GM21786 (cell line): ENCODE results near the gene DIP2C.
A peak's percentile ranks its signal among the peaks of the same experiment; 100 is the strongest.

ENCODE experiments used
- ATAC-seq: cut with Tn5 transposase; IDR thresholded peaks from one replicate; pipeline ENCODE4 v1.9.1; 2021; ENCODE audit not compliant: unreplicated experiment

DIP2C gene

DNA sequence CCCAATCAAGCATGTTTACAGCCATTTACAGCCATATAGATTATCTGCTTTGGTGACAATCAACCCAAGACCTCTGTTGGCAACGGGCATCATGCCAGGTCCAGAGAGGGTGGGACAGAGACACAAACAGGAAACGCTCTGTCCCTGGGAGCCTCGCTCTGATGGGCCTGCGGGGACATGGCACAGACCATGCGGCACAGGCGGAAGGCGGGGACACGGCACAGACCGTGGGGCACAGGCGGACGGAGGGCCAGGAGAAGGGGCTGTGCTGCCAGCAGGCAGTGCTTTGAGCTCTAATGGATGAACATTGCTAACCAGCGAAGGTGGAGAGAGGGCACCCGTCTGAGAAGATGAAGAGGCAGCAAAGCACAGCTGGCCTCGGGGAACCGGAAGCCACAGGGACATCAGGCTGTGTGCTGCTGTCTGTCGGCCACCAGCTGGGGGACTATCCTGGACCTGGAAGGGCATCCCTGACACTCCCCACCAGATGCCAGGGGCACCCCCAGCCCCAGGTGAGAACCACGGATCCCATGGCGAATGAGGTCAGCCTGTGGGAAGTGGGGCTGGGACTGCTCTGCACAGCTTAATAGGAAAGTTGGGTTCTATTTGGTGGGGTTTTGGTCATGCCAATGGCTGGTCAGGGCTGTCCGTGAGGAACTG lies 61.0 kb downstream of the DIP2C start:
- no peak for ATAC-seq

DNA sequence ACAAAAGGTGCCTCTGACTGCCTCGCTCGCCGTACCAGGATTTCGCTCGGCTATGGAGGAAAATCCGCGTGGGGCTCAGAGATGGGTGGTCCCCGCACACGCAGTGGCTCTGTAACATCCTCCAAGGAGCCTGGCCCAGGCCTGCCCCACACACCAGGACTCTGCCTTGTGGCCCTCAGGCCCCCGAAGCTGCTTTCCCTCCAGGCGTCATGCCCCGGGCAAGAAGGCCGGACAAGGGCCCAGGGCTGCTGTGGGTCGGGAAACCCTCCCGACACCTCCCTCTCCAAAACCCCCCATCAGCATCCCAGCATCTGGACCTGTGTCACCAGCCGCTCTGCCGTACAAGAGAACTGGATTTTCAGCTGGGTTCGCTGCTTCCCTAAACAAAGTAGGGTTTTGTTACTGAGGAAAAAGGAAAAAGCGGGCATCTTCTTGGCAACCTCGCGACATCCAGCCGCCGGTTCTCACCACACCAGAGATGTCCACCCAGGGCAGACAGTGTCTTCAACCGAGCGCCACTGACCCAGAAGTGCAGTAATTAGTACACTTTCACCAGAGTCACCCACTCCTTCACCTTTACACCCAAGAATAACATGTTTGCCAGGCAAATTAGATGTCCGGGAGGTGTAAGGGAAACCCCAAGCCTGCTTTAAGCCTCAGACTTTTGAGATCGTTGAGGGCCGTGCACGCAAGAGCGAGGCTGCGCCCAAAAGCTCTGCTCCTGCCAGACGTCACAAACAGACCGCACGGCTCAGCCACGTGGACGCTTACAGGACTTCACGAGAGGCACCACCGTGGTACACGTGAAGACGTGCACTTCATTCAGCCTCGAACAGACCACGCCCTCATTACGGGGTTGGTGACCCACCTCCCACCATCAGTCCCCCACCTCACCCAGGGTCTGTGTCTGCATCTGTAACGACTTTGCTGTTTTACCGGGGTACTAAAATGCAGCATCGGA lies 62.2 kb downstream of the DIP2C start:
- no peak for ATAC-seq

DNA sequence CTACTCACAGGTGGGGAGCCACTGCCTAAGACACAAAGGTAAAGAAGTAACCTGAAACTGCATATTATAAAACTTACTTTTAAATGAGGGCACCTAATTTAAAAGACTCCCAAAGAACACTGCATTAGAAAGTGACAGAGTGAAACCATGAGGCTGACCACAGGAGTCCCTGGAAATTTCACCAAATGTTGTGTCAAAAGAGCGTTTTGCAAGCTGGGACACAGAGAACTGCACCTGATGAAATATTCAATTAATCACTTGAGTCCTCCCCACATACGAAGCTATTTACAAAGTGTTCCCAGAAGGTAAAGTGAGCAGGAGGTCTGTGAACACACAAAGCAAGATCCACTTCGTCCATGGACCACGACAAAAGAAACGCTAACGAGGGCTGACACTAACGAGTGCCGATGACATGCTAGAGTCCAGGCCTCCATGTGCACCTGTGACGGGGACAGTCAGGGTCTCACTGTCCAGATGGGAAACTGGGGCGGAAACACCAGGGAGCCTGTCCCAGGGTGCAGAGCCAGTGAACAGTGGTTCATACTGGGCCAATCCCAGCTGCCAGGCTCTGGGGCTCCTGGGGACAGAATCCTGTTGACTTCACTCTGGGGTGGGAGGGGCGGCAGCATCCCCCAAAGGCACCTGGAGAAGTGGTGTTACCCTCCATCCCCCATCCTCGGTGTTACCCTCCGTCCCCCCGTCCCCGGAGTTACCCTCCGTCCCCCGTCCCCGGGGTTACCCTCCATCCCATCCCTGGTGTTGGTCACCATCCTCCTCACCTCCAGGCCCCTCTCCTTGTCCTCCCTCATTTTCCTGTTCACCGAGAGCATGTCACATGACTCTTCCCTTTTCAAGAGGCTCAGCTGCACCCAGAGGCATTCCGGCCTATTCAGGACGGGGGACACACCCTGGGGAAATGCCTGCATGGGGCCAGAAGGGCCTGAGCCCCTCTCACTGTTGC lies 63.4 kb downstream of the DIP2C start:
- no peak for ATAC-seq

DNA sequence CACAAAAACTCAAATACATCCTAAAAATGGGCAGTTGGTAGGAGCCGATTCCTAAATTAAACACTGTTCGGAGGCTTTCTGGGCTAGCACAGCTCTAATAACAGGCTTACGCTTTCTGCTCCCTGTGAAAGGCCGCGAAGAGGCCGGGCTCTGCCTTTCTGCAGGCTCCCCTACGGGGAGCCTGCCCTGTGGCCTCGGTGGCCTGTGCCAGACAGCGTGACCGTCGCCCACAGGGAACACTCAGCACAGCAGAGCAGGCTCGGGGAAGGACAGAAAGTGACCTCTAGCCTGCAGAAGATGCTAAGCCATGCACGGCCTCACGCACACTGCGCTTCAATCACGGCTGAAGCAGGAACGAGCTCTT lies 64.2 kb downstream of the DIP2C start:
- peak; percentile 8 for ATAC-seq

DNA sequence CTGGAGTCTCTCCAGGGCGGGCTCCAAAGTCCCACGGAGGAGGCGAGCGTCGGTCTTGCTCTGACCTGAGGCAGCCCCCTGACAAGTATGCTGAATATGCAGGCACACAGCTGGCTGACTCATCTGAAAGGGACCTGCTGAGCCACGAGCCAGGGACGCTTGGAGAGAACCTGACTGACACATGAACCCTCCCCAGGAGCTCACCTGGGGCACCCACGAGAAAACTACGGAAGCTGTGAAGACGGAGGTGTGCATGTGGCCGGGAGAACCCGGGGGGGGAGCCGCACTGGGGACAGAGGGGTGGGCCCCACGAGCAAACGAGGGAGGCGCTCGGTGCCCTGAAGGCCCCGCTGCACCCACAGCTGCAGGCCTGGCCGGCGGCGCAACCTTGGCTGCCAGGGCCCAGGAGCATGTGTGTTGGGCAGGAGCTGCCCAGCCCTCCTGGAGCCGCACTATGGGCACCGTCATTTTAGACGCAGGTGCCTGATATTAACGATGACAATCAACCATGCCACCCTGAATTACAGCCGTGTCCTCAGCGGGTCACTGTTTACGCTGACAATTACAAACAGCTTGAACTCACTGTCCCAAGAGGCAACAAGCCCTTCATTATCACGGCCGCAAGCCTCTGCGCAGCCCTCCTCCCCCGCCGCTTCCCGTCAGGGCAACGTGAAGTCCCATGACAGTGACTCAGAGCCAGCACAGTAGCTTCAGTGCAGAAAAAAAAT lies 64.7 kb downstream of the DIP2C start:
- peak; percentile 64 for ATAC-seq

DNA sequence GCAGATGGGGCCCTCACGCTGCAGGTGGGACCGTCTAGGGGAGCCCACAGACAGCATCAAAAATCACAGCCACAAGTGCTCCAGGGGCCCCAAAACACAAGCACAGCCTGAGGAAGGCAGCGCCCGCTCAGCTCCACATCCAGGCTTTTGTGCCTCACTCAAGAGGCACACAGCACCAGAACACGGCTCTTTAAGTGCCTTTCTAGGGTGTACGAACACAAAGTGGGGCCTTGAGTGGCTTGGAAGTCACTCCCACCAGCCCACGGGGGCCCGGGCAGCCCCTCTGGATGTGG lies 65.2 kb downstream of the DIP2C start:
- ATAC-seq: no peak

DNA sequence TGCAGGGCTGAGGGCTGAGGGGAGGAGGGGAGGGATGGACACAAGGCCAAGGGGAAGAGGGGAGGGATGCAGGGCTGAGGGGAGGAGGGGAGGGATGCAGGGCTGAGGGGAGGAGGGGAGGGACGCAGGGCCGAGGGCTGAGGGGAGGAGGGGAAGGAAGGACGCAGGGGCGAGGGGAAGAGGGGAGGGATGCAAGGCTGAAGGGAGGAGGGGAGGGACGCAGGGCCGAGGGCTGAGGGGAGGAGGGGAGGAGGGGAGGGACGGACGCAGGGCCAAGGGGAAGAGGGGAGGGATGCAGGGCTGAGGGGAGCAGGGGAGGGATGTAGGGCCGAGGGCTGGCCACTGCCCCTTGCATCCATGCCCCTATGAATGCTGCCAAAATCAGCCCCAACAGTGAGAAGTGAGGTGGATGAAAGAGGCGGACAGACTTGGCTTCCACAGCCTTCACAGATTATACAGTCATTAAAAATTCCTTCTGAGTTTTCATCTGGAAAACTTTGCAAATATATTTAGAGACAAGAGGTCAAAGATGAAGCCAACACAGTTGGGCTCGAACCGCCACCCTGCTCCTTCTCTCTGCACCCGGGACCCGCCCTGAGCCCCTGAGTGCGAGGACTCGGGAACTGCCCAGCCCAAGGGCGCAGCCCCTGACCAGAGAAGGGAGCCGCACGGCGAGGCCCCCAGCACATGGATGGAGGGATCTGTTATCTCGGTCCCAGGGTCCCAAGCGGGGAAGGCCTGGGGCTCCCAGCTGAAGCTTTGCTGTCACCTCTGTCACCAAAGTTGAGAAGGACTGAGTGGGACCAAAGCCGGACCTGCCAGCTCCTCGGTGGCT lies 65.8 kb downstream of the DIP2C start:
- ATAC-seq: no peak

DNA sequence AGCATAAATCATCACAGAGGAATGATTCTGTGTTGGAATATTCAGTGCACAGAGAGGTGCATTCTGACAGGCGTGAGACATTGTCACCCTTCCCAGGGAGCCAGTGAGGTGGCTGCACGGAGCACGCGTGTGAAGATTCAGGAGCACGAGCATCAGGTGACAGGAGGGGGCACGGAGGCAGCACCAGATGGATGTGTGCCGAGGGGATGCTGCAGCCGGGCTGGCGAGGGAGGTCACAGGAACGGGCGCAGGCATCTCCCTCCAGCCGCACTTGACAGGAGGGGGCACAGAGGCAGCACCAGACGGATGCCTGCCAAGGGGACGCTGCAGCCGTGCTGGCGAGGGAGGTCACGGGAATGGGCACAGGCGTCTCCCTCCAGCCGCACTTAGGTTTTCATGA lies 66.5 kb downstream of the DIP2C start:
- no peak for ATAC-seq

DNA sequence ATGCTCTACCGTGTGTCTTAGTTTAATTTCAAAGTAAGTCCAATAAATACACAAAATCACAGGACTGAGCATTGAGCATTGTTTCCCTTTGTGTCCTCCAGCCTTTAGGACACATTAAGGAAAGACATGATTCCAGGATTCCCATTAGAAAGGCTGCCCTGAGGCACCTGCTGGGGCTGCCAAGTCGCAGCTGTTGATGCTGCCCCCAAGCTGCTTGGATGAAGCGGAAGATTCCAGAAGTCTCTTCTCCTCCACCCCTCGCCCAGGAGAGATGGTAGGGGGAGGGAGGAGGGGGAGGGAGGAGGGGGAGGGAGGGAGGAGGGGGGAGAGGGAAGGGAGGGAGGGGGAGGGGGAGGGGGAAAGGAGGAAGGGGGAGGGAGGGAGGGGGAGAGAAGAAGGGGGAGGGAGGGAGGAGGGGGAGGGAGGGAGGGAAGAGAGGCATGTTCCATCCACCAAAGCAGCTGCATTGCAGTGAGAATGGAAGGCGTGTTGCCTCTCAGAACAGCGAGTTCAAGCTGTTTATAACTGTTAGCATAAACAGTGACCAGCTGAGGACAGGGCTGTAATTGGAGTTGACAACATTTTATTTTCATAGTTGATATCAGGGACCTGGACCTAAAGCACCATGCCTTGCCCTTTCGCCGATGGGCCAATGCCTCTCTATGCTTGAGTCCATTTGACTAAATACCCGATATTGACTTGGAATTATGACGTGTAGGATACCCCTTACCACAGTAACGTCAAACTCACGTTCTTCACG lies 67.3 kb downstream of the DIP2C start:
- no peak for ATAC-seq

DNA sequence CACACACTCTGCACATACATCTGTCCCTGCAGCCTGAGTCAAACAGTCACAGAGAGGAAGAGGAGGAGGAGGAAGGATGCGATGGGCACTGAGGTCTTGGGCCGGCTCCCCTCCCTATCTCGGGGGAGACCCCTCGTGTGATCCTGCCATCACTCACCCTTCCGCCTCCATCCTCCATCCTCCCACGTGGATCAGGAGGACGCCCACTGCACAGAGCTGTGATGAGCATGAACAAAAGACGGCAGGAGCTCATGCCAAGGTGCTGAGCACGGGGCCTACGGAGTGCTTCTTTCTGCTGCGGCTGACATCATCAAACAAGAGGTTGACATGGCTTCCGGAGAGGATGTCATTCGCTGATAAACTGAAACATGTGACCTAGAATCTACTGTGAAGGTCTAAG lies 68.0 kb downstream of the DIP2C start:
- ATAC-seq: no peak

DNA sequence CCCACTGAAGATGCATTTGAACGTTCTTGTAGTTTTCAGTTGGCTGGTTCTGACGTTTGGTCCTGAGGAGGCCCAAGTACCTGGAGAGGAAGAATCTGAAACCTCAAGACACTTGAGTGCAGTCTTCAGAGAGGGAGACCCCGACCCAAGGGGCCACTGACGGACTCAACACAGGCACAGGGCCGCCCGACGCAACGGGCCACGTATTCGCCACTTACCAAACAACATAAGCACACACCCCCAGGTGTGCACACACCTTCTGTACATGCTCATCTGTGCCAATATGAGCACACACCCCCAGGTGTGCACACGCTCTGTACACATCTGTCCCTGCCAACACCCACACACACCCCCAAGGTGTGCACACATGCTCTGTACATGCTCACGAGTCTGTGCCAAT lies 68.5 kb downstream of the DIP2C start:
- ATAC-seq: no peak

DNA sequence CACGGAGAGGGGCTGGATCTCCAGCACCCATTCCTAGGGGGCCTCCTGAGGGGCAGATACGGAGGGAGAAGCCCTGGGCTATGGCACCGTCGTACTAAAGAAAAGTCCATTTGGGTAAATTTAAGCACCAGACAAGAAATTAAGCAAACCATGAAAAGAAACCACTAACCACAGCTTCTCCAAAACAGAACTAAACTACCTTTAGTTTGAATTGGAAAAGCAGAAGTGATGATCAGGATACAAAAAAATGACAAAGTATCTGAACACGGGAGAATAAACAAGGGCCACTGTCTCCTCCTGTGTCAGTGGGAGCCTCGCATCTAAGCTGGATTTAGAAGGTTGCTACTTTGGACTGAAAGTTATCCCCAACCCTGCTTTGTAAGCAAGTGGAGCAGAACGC lies 69.1 kb downstream of the DIP2C start:
- no peak for ATAC-seq

DNA sequence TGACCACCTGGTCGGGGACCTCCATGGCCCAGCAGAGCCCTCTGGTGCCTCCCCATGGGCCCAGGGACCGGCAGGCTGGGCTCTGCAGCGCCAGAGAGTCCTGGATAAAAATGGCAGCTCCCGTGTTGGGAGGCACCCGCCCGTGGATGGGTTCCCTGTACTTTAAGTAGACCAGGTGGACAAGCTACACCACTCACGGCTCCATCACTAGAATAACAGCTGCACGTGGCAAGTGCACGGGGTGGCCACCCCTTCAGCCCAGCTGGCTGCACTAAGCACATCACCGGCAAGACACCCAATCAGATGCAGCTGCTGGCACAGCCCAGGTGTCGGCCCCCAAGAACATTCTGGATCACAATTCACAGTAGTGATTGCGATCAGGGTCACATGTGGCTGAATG lies 69.8 kb downstream of the DIP2C start:
- ATAC-seq: no peak

DNA sequence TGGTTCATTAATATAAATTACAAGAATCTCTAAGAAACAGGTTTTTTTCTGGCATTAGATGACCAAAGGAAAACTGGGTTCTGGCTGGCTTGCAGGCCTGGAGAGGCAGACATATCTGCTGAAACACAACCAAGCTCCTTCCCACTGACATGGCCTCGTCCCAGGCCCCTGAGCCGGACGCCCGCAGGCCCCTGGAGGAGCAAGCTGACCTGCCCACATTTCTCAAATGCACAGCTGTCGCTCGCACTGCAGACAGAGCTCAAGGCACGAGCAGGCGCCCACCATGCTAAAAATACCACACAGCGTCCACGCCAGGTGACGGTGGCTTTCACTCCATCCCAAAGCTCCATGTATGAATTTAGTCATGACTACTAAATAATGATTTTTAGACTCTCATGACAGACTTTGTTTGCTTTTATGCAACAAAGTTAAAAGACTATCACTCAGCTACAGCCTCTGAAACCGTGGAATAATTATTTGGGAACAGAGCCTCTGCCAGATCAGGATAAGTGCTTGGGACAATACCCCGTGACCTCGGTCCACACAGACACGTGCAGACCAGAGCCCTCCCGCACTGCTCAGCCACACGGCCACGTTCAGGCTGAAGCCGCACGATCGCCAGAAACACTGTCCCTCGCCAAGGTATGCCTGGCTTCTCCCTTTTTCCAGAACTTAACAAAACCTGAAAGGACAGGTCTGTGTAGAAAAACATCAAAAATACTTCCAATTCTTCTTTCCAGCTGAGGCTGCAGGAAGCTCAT lies 71.1 kb downstream of the DIP2C start:
- no peak for ATAC-seq

DNA sequence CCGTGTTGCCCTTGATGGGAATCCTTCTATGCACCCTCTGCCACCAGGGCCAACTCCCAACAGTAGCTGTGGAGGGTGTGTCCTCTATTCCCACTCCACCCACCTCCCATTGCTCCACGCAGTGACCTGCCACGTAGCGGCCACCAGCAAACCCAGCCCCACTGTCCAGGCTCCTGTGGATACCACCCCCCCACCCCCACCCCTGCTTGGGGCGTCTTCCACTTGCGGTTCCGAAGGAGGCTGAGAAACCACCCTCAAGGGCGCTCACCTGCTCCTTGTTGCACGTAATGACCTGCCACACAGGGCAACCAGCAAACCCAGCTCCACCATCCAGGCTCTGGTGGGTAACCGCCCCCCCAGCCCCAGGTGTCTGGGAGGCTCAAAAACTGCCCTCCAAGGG lies 72.0 kb downstream of the DIP2C start:
- ATAC-seq: no peak

DNA sequence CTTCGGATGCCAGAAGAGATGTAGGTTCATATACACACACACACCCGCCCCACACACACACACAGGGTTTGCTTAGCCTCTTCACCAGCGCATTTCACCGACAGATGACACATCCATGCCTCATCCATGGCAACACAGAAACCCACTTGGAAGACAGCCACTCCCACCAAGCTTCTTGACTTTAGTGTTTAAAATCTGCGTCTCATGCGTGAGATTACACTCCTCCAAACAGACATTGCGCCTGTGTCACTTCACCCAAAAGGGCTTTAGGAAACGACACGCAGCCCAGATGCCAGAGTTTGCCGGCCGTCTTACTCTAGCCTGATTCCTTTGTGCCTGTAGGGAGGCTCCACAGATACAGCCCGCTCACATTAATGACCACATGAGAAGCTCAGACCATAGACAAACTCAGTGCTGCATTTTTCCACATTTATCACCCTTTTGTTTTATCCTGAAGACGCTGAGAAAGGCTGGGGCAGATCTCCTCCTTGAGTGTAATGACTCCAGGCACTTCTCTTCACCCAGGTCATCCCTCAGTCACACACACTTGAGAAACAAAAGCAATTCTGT lies 73.8 kb downstream of the DIP2C start:
- ATAC-seq: no peak

DNA sequence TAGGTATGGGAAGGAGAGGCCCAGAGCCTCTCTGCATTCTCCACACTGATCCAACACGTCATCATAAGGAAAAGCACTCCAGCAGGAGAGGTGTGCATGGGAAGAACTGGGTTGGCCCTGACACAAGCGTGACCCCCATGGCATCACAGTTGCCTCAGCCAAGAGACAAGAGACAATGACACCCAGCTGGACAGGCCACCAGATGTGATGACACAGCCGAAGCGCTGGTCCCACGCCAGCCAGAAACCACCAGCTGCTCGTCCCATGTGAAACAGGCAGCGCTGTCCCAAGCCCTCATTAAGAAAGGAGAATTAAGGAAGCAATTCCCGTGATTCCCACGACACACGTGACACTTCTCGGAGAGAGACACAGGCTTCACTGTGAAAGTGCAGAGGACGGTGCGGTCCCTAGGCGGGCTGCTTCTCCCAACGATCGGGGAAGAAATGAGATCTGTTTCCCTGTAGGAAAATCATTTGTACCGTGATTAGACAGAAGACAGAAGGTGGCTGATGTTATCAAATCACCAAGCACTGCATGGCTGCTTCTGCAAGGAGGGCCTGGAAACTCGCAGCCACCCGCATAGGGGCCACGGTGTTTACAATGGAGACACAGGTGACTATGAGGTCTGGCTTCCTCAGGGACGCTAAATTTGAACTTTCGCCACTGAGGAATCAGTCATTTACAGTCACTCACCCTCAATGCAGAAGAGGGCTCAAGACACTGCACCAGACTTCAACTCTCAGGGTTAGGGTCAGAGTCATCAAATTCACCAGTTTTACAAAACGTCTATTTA lies 74.5 kb downstream of the DIP2C start:
- no peak for ATAC-seq
